ENCODE results near the gene F10. TPM values are rescaled to one million over a fixed set of nuclear protein-coding genes. Genes with fewer than 3 reads are reported as not detected.

The F10 gene
- total and polyA plus RNA-seq, 2 of the 13 experiments (the other 11 are each of a cell fraction or from before 2014, with no cell fraction given), result 58.4 to 237 TPM

- TF ChIP-seq ZNF83 (CRISPR knock-in tag; IDR thresholded peaks at IDR 0.05; ENCODE audit: borderline replicate concordance) (peak; percentile 83; the same call in 1 of the 2 replicates), ZNF552 (CRISPR knock-in tag; IDR thresholded peaks at IDR 0.05; ENCODE audit: borderline replicate concordance) (peak; percentile 1; the same call in 1 of the 2 replicates), BRD4 (CRISPR knock-in tag; IDR thresholded peaks at IDR 0.05) (peak; percentile 97), ZNF292 (CRISPR knock-in tag; IDR thresholded peaks at IDR 0.05; ENCODE audit: borderline replicate concordance, low read depth) (peak; percentile 77), NFE2L1 (CRISPR knock-in tag; IDR thresholded peaks at IDR 0.05; ENCODE audit: borderline replicate concordance) (0 out of 2 replicates have a peak, but pooled peaks have one; percentile 52), GMEB2 (CRISPR knock-in tag; IDR thresholded peaks at IDR 0.05; ENCODE audit: low read depth) (no peak), PITX1 (CRISPR knock-in tag; IDR thresholded peaks at IDR 0.05) (peak; percentile 78), PAX8 (CRISPR knock-in tag; IDR thresholded peaks at IDR 0.05; ENCODE audit: borderline replicate concordance) (no peak), ZBTB7B (CRISPR knock-in tag; IDR thresholded peaks at IDR 0.05) (peak; percentile 30; the same call in 1 of the 2 replicates), POLR2AphosphoS5 (IDR thresholded peaks at IDR 0.05; ENCODE audit: low read depth, low read length) (peak; percentile 98), ADNP (CRISPR knock-in tag; IDR thresholded peaks at IDR 0.05) (0 out of 2 replicates have a peak, but pooled peaks have one; percentile 22), CREM (IDR thresholded peaks at IDR 0.05) (0 out of 2 replicates have a peak, but pooled peaks have one; percentile 46), CREM (CRISPR knock-in tag; IDR thresholded peaks at IDR 0.05) (no peak), ATF2 (CRISPR knock-in tag; IDR thresholded peaks at IDR 0.05) (0 out of 2 replicates have a peak, but pooled peaks have one; percentile 58), CBX1 (IDR thresholded peaks at IDR 0.05; ENCODE audit: low read depth) (peak; percentile 94), JARID2 (CRISPR knock-in tag; IDR thresholded peaks at IDR 0.05; ENCODE audit: insufficient replicate concordance) (no peak)
- TF ChIP-seq, protein P1, sequence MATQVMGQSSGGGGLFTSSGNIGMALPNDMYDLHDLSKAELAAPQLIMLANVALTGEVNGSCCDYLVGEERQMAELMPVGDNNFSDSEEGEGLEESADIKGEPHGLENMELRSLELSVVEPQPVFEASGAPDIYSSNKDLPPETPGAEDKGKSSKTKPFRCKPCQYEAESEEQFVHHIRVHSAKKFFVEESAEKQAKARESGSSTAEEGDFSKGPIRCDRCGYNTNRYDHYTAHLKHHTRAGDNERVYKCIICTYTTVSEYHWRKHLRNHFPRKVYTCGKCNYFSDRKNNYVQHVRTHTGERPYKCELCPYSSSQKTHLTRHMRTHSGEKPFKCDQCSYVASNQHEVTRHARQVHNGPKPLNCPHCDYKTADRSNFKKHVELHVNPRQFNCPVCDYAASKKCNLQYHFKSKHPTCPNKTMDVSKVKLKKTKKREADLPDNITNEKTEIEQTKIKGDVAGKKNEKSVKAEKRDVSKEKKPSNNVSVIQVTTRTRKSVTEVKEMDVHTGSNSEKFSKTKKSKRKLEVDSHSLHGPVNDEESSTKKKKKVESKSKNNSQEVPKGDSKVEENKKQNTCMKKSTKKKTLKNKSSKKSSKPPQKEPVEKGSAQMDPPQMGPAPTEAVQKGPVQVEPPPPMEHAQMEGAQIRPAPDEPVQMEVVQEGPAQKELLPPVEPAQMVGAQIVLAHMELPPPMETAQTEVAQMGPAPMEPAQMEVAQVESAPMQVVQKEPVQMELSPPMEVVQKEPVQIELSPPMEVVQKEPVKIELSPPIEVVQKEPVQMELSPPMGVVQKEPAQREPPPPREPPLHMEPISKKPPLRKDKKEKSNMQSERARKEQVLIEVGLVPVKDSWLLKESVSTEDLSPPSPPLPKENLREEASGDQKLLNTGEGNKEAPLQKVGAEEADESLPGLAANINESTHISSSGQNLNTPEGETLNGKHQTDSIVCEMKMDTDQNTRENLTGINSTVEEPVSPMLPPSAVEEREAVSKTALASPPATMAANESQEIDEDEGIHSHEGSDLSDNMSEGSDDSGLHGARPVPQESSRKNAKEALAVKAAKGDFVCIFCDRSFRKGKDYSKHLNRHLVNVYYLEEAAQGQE (IDR thresholded peaks at IDR 0.05; ENCODE audit: borderline replicate concordance in 1 of 2, low read depth in 1 of 2, low read length in 2 of 2), result peak in 1 of 2 experiments; percentile 72; a peak in 2 of 4 replicates
- TF ChIP-seq, protein P2, sequence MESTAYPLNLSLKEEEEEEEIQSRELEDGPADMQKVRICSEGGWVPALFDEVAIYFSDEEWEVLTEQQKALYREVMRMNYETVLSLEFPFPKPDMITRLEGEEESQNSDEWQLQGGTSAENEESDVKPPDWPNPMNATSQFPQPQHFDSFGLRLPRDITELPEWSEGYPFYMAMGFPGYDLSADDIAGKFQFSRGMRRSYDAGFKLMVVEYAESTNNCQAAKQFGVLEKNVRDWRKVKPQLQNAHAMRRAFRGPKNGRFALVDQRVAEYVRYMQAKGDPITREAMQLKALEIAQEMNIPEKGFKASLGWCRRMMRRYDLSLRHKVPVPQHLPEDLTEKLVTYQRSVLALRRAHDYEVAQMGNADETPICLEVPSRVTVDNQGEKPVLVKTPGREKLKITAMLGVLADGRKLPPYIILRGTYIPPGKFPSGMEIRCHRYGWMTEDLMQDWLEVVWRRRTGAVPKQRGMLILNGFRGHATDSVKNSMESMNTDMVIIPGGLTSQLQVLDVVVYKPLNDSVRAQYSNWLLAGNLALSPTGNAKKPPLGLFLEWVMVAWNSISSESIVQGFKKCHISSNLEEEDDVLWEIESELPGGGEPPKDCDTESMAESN (CRISPR knock-in tag; conservative IDR thresholded peaks at IDR 0.05), result no peak; the same call in 1 of the 2 replicates
- TF ChIP-seq, protein P3, sequence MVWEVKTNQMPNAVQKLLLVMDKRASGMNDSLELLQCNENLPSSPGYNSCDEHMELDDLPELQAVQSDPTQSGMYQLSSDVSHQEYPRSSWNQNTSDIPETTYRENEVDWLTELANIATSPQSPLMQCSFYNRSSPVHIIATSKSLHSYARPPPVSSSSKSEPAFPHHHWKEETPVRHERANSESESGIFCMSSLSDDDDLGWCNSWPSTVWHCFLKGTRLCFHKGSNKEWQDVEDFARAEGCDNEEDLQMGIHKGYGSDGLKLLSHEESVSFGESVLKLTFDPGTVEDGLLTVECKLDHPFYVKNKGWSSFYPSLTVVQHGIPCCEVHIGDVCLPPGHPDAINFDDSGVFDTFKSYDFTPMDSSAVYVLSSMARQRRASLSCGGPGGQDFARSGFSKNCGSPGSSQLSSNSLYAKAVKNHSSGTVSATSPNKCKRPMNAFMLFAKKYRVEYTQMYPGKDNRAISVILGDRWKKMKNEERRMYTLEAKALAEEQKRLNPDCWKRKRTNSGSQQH (CRISPR knock-in tag; IDR thresholded peaks at IDR 0.05; ENCODE audit: low read depth), result peak; percentile 57; the same call in 1 of the 2 replicates
These were observed at the start of gene F10 (continued) for GRCh38 chr13:113122550-113123225.
